K562 (cell line): ENCODE measurements around the gene SLC15A1. TPM values are rescaled to one million over a fixed set of nuclear protein-coding genes. Genes with fewer than 3 reads are reported as not detected.

ENCODE experiments used
- ATAC-seq: fragments of 200-7000 bp; cut with Tn5 transposase; 3 replicates; pipeline ENCODE4 v1.9.1; 2020; ENCODE audit warnings: moderate library complexity
- BruUV-seq: library from RNA; stranded (reverse); fragments of 400-500 nt; replicated peaks from 2 replicates; lab custom pipeline; 2021; lab: Mats Ljungman, UMichigan
- CTCF ChIA-PET: fragments of 300-600 bp; formaldehyde crosslinking; extraction: SDS; loops from one replicate; lab custom pipeline; 2021; ENCODE audit warnings: low intra/inter-chr PET ratio; lab: Yijun Ruan, JAX
- POLR2A ChIA-PET: fragments of 300-600, 350-650 bp; sonication (Branson Sonifier 250); formaldehyde crosslinking; extraction: SDS; loops from one replicate; lab custom pipeline; 2021; ENCODE audit warnings: antibody characterized with exemption, inconsistent platforms; lab: Yijun Ruan, JAX
- DNase-seq, 4 experiments: peaks; one replicate each; pipeline versions ENCODE4 v3.0.0 to v3.0.0-alpha.2; 2011 to 2018; ENCODE audit warnings: low spot score in 3 of 4, mixed read lengths in 3 of 4; ENCODE audit errors: extremely low read depth in 1 of 4
- FAIRE-seq: peaks from 2 replicates; lab custom pipeline; 2011; peaks lifted over from hg19 to GRCh38; lab: Jason Lieb, UNC
- H2AFZ ChIP-seq: 2 replicates; pipeline ENCODE4 v1.6.0; 2011; ENCODE audit warnings: low read depth, low read length, control low read depth, inconsistent platforms
- H3K27ac ChIP-seq: fragments of 200-600 bp; 3 replicates; pipeline ENCODE4 v1.8.0; 2011; ENCODE audit warnings: low read depth, mild to moderate bottlenecking, control low read depth, inconsistent platforms, low read length, moderate library complexity, mixed read lengths; ENCODE audit errors: extremely low read depth
- H3K27me3 ChIP-seq, 2 experiments: fragments of 300-600 bp in 1 of 2; 2 replicates in 1 of 2; 3 replicates in 1 of 2; pipeline versions ENCODE4 v1.6.0 to v1.8.0; 2011; ENCODE audit warnings: inconsistent platforms in 2 of 2, low read length in 2 of 2, mild to moderate bottlenecking in 1 of 2, mixed read lengths in 1 of 2, moderate library complexity in 1 of 2; ENCODE audit not compliant: control insufficient read depth in 2 of 2, insufficient read depth in 2 of 2
- H3K36me3 ChIP-seq: fragments of 300-600 bp; 3 replicates; pipeline ENCODE4 v1.8.0; 2011; ENCODE audit warnings: mild to moderate bottlenecking, low read length, inconsistent platforms; ENCODE audit not compliant: control insufficient read depth, insufficient read depth
- H3K4me1 ChIP-seq, 2 experiments: fragments of 200-600 bp in 1 of 2; replicated peaks in 1 of 2; 2 replicates in 1 of 2; 3 replicates in 1 of 2; pipeline versions ENCODE4 v1.5.1 to v1.8.0; 2011; ENCODE audit warnings: inconsistent platforms in 2 of 2, low read length in 2 of 2, mild to moderate bottlenecking in 1 of 2, mixed read lengths in 1 of 2, moderate library complexity in 1 of 2; ENCODE audit not compliant: control insufficient read depth in 2 of 2, insufficient read depth in 2 of 2
- H3K4me2 ChIP-seq: 2 replicates; pipeline ENCODE4 v1.6.1; 2011; ENCODE audit warnings: low read length, control low read depth, inconsistent platforms, mixed read lengths; ENCODE audit not compliant: insufficient read depth
- H3K4me3 ChIP-seq: fragments of 200-600 bp; sonication (generic), shearing (Covaris generic); 2 replicates; pipeline ENCODE4 v1.5.1; 2016; ENCODE audit warnings: control low read depth, inconsistent platforms
- H3K79me2 ChIP-seq: fragments of 200-600 bp; 3 replicates; pipeline ENCODE4 v1.8.0; 2011; ENCODE audit warnings: low read length, inconsistent platforms; ENCODE audit not compliant: control insufficient read depth, insufficient read depth
- H3K9ac ChIP-seq, 2 experiments: 2 replicates each; pipeline versions ENCODE4 v1.6.0 to v1.6.1; 2011; ENCODE audit warnings: low read depth in 2 of 2, low read length in 2 of 2, control low read depth in 1 of 2, inconsistent platforms in 1 of 2, mild to moderate bottlenecking in 1 of 2, mixed read lengths in 1 of 2; ENCODE audit not compliant: insufficient read depth in 1 of 2
- H3K9me1 ChIP-seq: one replicate; pipeline ENCODE4 v1.6.0; 2011; ENCODE audit warnings: inconsistent platforms, mild to moderate bottlenecking, low read length, moderate library complexity; ENCODE audit not compliant: control insufficient read depth, insufficient read depth
- H3K9me3 ChIP-seq: replicated peaks from 2 replicates; pipeline ENCODE4 v1.5.1; 2011; ENCODE audit warnings: low read depth, low read length, inconsistent platforms; ENCODE audit not compliant: control insufficient read depth, insufficient read depth
- H4K20me1 ChIP-seq: replicated peaks from 2 replicates; pipeline ENCODE4 v1.6.1; 2011; ENCODE audit warnings: low read length, inconsistent platforms, mixed read lengths; ENCODE audit not compliant: control insufficient read depth, insufficient read depth
- ATF7 ChIP-seq: fragments of 450-650 bp; IDR thresholded peaks from 2 replicates; pipeline ENCODE4 v1.7.1; 2014; ENCODE audit warnings: mild to moderate bottlenecking, moderate library complexity
- BRF1 ChIP-seq: IDR thresholded peaks from 3 replicates; pipeline ENCODE4 v1.6.1; 2011; ENCODE audit warnings: borderline replicate concordance, mild to moderate bottlenecking; ENCODE audit not compliant: insufficient read length; ENCODE audit errors: extremely low read depth
- DDX20 ChIP-seq: fragments of 450-650 bp; IDR thresholded peaks from 2 replicates; pipeline ENCODE4 v1.6.1; 2016; ENCODE audit warnings: missing genetic modification characterization, low read depth, mild to moderate bottlenecking, missing compliant biosample characterization, moderate library complexity
- E2F4 ChIP-seq: sonication (generic); formaldehyde crosslinking; IDR thresholded peaks from 2 replicates; pipeline ENCODE4 v1.8.0; 2022; ENCODE audit warnings: mild to moderate bottlenecking, low read depth, missing genetic modification reagents
- ELK3 ChIP-seq: fragments of 450-650 bp; formaldehyde crosslinking; IDR thresholded peaks from 2 replicates; pipeline ENCODE4 v1.4.0; 2020; ENCODE audit warnings: mild to moderate bottlenecking
- GTF2E2 ChIP-seq: fragments of 200-800 bp; sonication (Bioruptor generic); IDR thresholded peaks from 2 replicates; pipeline ENCODE4 v1.6.1; 2016; ENCODE audit warnings: missing genetic modification characterization, missing compliant biosample characterization
- JUND ChIP-seq, 2 experiments: IDR thresholded peaks; 2 replicates in 1 of 2; 3 replicates in 1 of 2; pipeline ENCODE4 v1.6.1; 2011; ENCODE audit warnings: borderline replicate concordance in 2 of 2, low read depth in 2 of 2, low read length in 2 of 2, improper control_type of control experiment in 1 of 2, missing biosample characterization in 1 of 2, missing genetic modification characterization in 1 of 2, missing genetic modification reagents in 1 of 2
- RBM34 ChIP-seq: fragments of 200-400 bp; formaldehyde crosslinking; IDR thresholded peaks from 2 replicates; pipeline ENCODE4 v1.6.1; 2018; ENCODE audit warnings: low read length, borderline replicate concordance; ENCODE audit not compliant: insufficient read depth
- SIN3B ChIP-seq: fragments of 450-650 bp; IDR thresholded peaks from 2 replicates; pipeline ENCODE4 v1.6.1; 2017; ENCODE audit warnings: low read depth, mild to moderate bottlenecking, moderate library complexity
- STAG1 ChIP-seq: sonication (generic); formaldehyde crosslinking; IDR thresholded peaks from 2 replicates; pipeline ENCODE4 v1.5.0; 2020; ENCODE audit warnings: missing genetic modification reagents, borderline replicate concordance
- ZC3H4 ChIP-seq: sonication (generic); formaldehyde crosslinking; IDR thresholded peaks from 2 replicates; pipeline ENCODE4 v1.9.0; 2021; ENCODE audit warnings: missing genetic modification reagents, borderline replicate concordance
- WGBS: fragments of 100-300 bp; shearing (Covaris generic); methylation state at CpG from one replicate; pipeline ENCODE4 v1.1.6; 2016; ENCODE audit warnings: low coverage, mixed read lengths; ENCODE audit not compliant: insufficient coverage; ENCODE audit errors: missing lambda C conversion rate; 5-methylcytosine and 5-hydroxymethylcytosine counted together
- in situ Hi-C: fragments of 300-500 bp; cut with MboI; formaldehyde crosslinking; loops from 4 replicates; pipeline ENCODE4 v1.15.0; 2018; ENCODE audit warnings: inconsistent platforms, mixed read lengths
- intact Hi-C: fragments of 100-400 bp; cut with micrococcal nuclease; formaldehyde crosslinking; loops from 2 replicates; pipeline ENCODE4 v1.14.2; 2022
- polyA plus RNA-seq, 8 experiments: library from polyadenylated mRNA; depleted of rRNA in 4 of 8; stranded (reverse) in 5 of 8; unstranded in 3 of 8; fragments of >200 nt; fragmentation: Nextera tagmentation in 2 of 8; fragmentation: Illumina TruSeq in 1 of 8; extraction: Ambion mirVana in 2 of 8; extraction: Trizol in 1 of 8; gene quantifications; 2 replicates each; pipeline versions ENCODE4 v1.2.1 to v1.2.3, GENCODE V29; 2011 to 2014; ENCODE audit warnings: inconsistent platforms in 1 of 8, missing spikeins in 1 of 8
- total RNA-seq, 7 experiments: library from RNA; depleted of rRNA in 6 of 7; stranded (reverse); fragments of >200 nt in 6 of 7; fragmentation: Illumina TruSeq in 2 of 7; extraction: Trizol in 2 of 7; gene quantifications; 2 replicates each; pipeline versions ENCODE4 v1.2.1 to v1.2.3, GENCODE V29; 2011 to 2021; ENCODE audit warnings: low replicate concordance in 1 of 7
- TF ChIP-seq, protein P1 (sequence below): fragments of 450-650 bp; formaldehyde crosslinking; IDR thresholded peaks from 2 replicates; pipeline ENCODE4 v1.4.0; 2020; ENCODE audit warnings: mild to moderate bottlenecking, moderate library complexity
- TF ChIP-seq, protein P2 (sequence below), 2 experiments: fragments of 450-650 bp in 1 of 2; sonication (generic) in 1 of 2; formaldehyde crosslinking in 1 of 2; IDR thresholded peaks in 1 of 2; conservative IDR thresholded peaks in 1 of 2; 2 replicates each; pipeline versions ENCODE4 v1.6.1 to v1.8.1; 2016 to 2023; ENCODE audit warnings: mild to moderate bottlenecking in 2 of 2, moderate library complexity in 2 of 2, inconsistent platforms in 1 of 2, missing genetic modification reagents in 1 of 2

SLC15A1 gene
- total and polyA plus RNA-seq, 9 of the 15 experiments (the other 6 are each of a cell fraction or from before 2014, with no cell fraction given): not detected

DNA sequence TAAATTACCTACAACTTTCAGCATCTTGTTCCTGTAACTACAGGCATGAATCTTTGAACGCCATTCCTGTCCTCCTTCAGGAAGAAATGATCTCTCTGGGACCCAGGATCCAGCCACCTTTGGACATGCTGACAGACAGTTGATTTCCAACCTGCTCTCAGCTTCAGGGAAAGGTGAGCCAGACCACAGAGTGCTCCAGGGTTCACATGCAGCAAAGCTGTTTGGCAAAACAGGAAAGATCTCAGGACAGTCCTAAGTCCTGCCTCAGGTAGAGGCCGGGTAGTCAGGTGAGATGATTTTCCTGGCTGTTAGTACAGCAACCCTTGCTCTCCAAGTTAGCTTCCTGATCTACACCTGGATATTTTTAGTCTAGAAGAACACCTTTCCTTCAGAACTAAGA, 9.1 kb downstream of the SLC15A1 start (continued):
- no peak for TF ChIP-seq GTF2E2
- TF ChIP-seq, protein P1, sequence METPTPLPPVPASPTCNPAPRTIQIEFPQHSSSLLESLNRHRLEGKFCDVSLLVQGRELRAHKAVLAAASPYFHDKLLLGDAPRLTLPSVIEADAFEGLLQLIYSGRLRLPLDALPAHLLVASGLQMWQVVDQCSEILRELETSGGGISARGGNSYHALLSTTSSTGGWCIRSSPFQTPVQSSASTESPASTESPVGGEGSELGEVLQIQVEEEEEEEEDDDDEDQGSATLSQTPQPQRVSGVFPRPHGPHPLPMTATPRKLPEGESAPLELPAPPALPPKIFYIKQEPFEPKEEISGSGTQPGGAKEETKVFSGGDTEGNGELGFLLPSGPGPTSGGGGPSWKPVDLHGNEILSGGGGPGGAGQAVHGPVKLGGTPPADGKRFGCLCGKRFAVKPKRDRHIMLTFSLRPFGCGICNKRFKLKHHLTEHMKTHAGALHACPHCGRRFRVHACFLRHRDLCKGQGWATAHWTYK (CRISPR knock-in tag): no peak
- TF ChIP-seq SIN3B: no peak

DNA sequence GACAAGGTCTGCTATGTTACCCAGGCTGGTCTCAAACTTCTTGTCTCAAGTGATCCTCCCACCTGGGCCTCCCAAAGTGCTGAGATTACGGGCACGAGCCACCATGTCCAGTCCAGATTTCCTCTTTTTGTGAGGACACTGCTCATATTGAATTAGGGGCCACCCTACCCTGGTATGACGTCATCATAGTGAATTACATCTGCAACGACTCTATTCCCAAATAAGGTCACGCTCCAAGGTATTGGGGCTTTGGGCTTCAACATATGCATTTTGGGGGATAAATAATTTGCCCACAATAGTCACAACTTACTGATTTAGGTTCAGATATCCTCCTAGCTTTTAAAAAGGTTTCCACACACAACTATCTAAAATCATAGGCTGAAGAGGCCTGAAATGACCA, 9.5 kb downstream of the SLC15A1 start:
- Histone ChIP-seq H3K79me2 (no peaks in the 10 kb centered on the region), H4K20me1 (no peaks in the 10 kb centered on the region), H3K9ac (no peak overlapping the region), H3K4me3 (no peak overlapping the region), H3K9me3 (no peaks in the 10 kb centered on the region), H2AFZ (no peak overlapping the region), H3K4me1 (peaks cover 0 to 4% of the 10 kb centered on the region in 2 experiments; a peak in 1 of 5 replicates), H3K27ac (no peak overlapping the region), H3K4me2 (no peak overlapping the region), H3K36me3 (no peaks in the 10 kb centered on the region), H3K9me1 (no peaks in the 10 kb centered on the region), H3K27me3 (peaks cover 0 to 38% of the 10 kb centered on the region in 2 experiments; a peak in 3 of 5 replicates)
- in situ Hi-C loops (no loop called here), intact Hi-C loops (no loop called here)
- POLR2A ChIA-PET: interaction anchor here (1.0 kb wide), 1 partner anchor 9 kb away, joined by 3 read pairs; no protein-coding TSS in a partner anchor
- CTCF ChIA-PET: no interaction called here
- no TSS peak for BruUV-seq
- FAIRE-seq (no peak), ATAC-seq (no peak), DNase-seq (no peak)
- 18% methylated on average over 5 of the region's 5 CpGs for WGBS
- TF ChIP-seq ZC3H4 (CRISPR knock-in tag) (no peak), JUND (IDR thresholded peaks at IDR 0.05; ENCODE audit: borderline replicate concordance, low read depth, low read length) (no peak), JUND (tag; IDR thresholded peaks at IDR 0.05; ENCODE audit: borderline replicate concordance, low read depth, low read length) (peak; percentile 36; the same call in 1 of the 3 replicates), ELK3 (CRISPR knock-in tag) (no peak), E2F4 (CRISPR knock-in tag) (no peak), ATF7 (peak; percentile 64), RBM34 (no peak), STAG1 (CRISPR knock-in tag) (no peak), DDX20 (tag) (no peak), BRF1 (no peak)
- TF ChIP-seq, protein P2, sequence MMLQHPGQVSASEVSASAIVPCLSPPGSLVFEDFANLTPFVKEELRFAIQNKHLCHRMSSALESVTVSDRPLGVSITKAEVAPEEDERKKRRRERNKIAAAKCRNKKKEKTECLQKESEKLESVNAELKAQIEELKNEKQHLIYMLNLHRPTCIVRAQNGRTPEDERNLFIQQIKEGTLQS (IDR thresholded peaks at IDR 0.05): peak; percentile 71
- TF ChIP-seq, protein P2 (CRISPR knock-in tag; conservative IDR thresholded peaks at IDR 0.05): no peak
